Esophagus muscularis mucosa (tissue), 4 donors: ENCODE measurements around the gene CLDN15. TPM values are rescaled to one million over a fixed set of nuclear protein-coding genes. Genes with fewer than 3 reads are reported as not detected.

Experiments used
- DNase-seq: peaks from one replicate; pipeline ENCODE4 v3.0.0-alpha.2; 2017; ENCODE audit errors: extremely low spot score
- H3K27ac ChIP-seq, 4 donors: fragments of 200-600 bp; sonication (generic); replicated peaks in 1 of 4; 1 replicate in 3 of 4; 2 replicates in 1 of 4; pipeline ENCODE4 v1.5.1; 2016 to 2019; ENCODE audit warnings: mild to moderate bottlenecking in 1 of 4
- H3K27me3 ChIP-seq, 4 donors: fragments of 200-600 bp; sonication (generic); one replicate each; pipeline versions ENCODE4 v1.5.1 to v1.6.0; 2016 to 2019
- H3K36me3 ChIP-seq, 4 donors: fragments of 200-600 bp; sonication (generic); one replicate each; pipeline ENCODE4 v1.5.1; 2016 to 2019
- H3K4me1 ChIP-seq, 4 donors: fragments of 200-600 bp; sonication (generic); one replicate each; pipeline ENCODE4 v1.5.1; 2016 to 2019
- H3K4me3 ChIP-seq, 4 donors: fragments of 200-600 bp; sonication (generic); 1 replicate in 2 of 4; 2 replicates in 2 of 4; pipeline ENCODE4 v1.5.1; 2016 to 2019; ENCODE audit warnings: mild to moderate bottlenecking in 4 of 4, moderate library complexity in 1 of 4
- H3K9me3 ChIP-seq, 4 donors: fragments of 200-600 bp; sonication (generic); 1 replicate in 3 of 4; 2 replicates in 1 of 4; pipeline ENCODE4 v1.5.1; 2016 to 2019
- EP300 ChIP-seq: sonication (generic); formaldehyde crosslinking; IDR thresholded peaks from one replicate; pipeline ENCODE4 v1.6.1; 2017; ENCODE audit warnings: antibody characterized with exemption
- POLR2A ChIP-seq: fragments of 450-650 bp; IDR thresholded peaks from one replicate; pipeline ENCODE4 v1.6.1; 2017; ENCODE audit warnings: antibody characterized with exemption, moderate library complexity, mild to moderate bottlenecking, low read depth
- POLR2AphosphoS5 ChIP-seq, 2 donors: sonication (generic); formaldehyde crosslinking; IDR thresholded peaks; one replicate each; pipeline ENCODE4 v1.6.1; 2017; ENCODE audit warnings: antibody characterized with exemption in 2 of 2
- WGBS: methylation state at CpG from one replicate; pipeline ENCODE4 v1.1.5; 2018; 5-methylcytosine and 5-hydroxymethylcytosine counted together
- intact Hi-C: fragments of 100-400 bp; cut with DNase I; formaldehyde crosslinking; loops from one replicate; pipeline ENCODE4 v1.15.1; 2023
- total RNA-seq, 4 donors: library from RNA; depleted of rRNA; stranded (reverse); fragments of >200 nt; gene quantifications; one replicate each; pipeline versions ENCODE4 v1.1.0 to v1.2.1, GENCODE V29; 2016
- TF ChIP-seq, protein P1 (sequence below), 3 experiments: fragments of 200-600 bp in 2 of 3; fragments of 450-650 bp in 1 of 3; sonication (generic) in 2 of 3; IDR thresholded peaks; one replicate each; pipeline ENCODE4 v1.5.1; 2017 to 2019; ENCODE audit warnings: antibody characterized with exemption in 3 of 3, mild to moderate bottlenecking in 2 of 3, moderate library complexity in 1 of 3

Gene CLDN15
- total RNA-seq, 4 donors from 2014 or later = 5.3 to 9.1 (median 6.4) TPM

DNA sequence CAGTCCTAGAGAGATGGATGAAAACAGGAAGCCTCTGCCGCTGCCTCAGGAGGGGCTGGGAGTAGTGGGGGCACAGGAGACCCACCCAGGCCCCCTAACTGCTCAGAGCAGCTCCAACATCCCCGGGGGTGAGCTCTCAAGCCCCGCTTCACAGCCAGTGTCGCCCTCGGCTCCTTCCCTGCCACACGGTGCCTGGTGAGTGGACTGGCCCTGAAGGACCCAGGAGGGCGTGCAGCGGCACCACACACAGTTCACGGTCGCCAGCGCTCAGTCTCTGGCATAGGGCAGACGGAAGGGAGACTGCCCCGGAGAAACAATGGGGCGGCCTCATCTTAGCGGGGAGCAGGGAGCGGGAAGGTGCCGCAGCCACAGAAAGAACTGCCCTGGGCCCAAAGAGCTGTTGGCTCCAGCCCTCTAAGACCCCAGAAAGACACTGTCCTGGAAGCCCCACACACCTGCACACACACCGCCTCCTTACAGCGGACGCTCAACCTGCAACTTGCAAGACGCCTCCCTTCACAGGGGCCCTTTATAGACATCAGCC lies 1.2 kb downstream of the CLDN15 start:
- Histone ChIP-seq H3K4me3 (peak overlapping the region in 2 of 4 donors; percentile 31 to 36), H3K4me1 (peaks cover 54 to 64% (median 62%) of the 10 kb centered on the region in 4 donors), H3K27ac (peak overlapping the region in 2 of 4 donors; percentile 80 to 98), H3K9me3 (no peaks in the 10 kb centered on the region), H3K27me3 (peaks cover 0 to 7% (median 0%) of the 10 kb centered on the region in 4 donors), H3K36me3 (peaks cover 6 to 52% (median 38%) of the 10 kb centered on the region in 4 donors)
- no peak for DNase-seq
- TF ChIP-seq POLR2A (no peak), EP300 (no peak), POLR2AphosphoS5 (IDR thresholded peaks at IDR 0.05) (no peak)
- TF ChIP-seq, protein P1, sequence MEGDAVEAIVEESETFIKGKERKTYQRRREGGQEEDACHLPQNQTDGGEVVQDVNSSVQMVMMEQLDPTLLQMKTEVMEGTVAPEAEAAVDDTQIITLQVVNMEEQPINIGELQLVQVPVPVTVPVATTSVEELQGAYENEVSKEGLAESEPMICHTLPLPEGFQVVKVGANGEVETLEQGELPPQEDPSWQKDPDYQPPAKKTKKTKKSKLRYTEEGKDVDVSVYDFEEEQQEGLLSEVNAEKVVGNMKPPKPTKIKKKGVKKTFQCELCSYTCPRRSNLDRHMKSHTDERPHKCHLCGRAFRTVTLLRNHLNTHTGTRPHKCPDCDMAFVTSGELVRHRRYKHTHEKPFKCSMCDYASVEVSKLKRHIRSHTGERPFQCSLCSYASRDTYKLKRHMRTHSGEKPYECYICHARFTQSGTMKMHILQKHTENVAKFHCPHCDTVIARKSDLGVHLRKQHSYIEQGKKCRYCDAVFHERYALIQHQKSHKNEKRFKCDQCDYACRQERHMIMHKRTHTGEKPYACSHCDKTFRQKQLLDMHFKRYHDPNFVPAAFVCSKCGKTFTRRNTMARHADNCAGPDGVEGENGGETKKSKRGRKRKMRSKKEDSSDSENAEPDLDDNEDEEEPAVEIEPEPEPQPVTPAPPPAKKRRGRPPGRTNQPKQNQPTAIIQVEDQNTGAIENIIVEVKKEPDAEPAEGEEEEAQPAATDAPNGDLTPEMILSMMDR (IDR thresholded peaks at IDR 0.05) = no peak
- WGBS = no CpG with 5 or more reads among the region's 21 CpGs
- intact Hi-C loops = no loop called here

DNA sequence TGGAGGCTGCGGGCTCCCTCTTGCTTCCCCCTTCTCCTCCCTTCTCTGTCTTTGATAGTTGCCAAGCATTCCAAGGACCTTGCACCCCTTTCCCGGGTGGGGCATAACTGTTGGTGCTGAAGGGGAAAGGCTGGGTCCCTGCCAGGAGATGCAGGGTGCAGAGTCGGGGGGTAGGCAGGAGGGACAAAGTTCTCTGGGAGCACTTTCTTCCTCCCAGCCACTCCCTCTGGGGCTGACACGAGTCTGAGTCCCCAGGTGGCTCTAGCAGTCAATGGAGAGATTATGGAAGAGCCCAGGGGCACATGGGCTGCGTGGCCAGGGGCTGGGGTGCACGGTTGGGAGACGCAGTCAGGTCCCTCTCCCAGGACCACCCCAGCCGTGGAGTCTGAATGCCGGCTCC lies 2.1 kb downstream of the CLDN15 start:
- TF ChIP-seq, protein P1 (IDR thresholded peaks at IDR 0.05) = no peak
- no peak for TF ChIP-seq EP300
- TF ChIP-seq POLR2A = no peak
- no peak for TF ChIP-seq POLR2AphosphoS5 (IDR thresholded peaks at IDR 0.05)
- Histone ChIP-seq H3K27ac (no peak overlapping the region), H3K27me3 (peaks cover 0 to 7% (median 0%) of the 10 kb centered on the region in 4 donors), H3K4me1 (peaks cover 48 to 56% (median 55%) of the 10 kb centered on the region in 4 donors), H3K9me3 (no peaks in the 10 kb centered on the region), H3K36me3 (peaks cover 6 to 53% (median 31%) of the 10 kb centered on the region in 4 donors), H3K4me3 (no peak overlapping the region)
- intact Hi-C loops = no loop called here
- DNase-seq = no peak
- WGBS = 83% methylated on average over 8 of the region's 9 CpGs

DNA sequence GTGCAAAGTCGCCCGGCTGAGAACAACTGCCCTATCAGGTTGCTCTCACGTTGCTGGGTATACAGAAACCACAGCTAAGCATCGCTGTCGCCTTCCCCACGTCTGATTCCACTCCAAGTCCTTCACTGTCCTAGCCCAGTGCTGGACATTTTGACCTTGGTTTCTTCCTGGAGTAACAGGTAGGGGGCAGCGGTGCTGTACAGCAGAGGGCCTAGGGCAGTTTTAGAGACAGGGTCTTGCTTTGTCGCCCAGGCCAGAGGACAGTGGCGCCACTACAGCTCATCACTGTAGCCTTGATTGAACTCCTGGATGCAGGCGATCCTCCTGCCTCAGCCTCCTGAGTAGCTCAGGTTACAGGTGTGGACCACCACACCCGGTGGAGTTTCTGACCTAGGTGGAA lies 2.6 kb downstream of the CLDN15 start:
- WGBS = 75% methylated on average over 10 of the region's 11 CpGs
- Histone ChIP-seq H3K9me3 (no peaks in the 10 kb centered on the region), H3K4me1 (peaks cover 44 to 55% (median 51%) of the 10 kb centered on the region in 4 donors)

DNA sequence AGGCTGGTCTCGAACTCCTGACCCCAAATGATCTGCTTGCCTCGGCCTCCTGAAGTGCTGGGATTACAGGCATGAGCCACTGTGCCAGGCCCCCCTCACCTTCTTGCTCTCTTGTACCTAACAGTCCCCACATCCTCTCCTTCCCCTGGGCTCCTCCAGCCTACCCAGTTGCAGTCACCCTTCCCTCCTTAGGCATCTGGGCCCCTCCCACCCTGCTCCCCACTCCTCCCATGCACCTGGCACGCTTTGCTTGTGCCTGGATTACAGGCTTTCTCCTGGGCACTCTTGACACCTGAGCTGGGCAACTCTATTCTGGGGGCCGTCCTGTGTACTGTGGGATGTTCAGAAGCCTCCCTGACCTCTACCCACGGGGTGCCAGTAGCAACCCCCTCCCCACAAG lies 3.0 kb downstream of the CLDN15 start:
- TF ChIP-seq, protein P1 (IDR thresholded peaks at IDR 0.05) = no peak
- intact Hi-C loops = no loop called here
- H3K4me3 ChIP-seq = no peak overlapping the region
- 87% methylated on average over 5 of the region's 5 CpGs for WGBS
- H3K4me1 ChIP-seq = peaks cover 39 to 52% (median 46%) of the 10 kb centered on the region in 4 donors
- no peak for DNase-seq
- H3K27me3 ChIP-seq = peaks cover 0 to 7% (median 0%) of the 10 kb centered on the region in 4 donors
- H3K27ac ChIP-seq = no peak overlapping the region
- peaks cover 1 to 44% (median 26%) of the 10 kb centered on the region in 4 donors for H3K36me3 ChIP-seq
- H3K9me3 ChIP-seq = no peaks in the 10 kb centered on the region

More for the DNA sequence above, 2.6 kb downstream of the CLDN15 start:
- Histone ChIP-seq H3K27me3 (peaks cover 0 to 7% (median 0%) of the 10 kb centered on the region in 4 donors), H3K27ac (no peak overlapping the region), H3K4me3 (no peak overlapping the region), H3K36me3 (peaks cover 6 to 49% (median 27%) of the 10 kb centered on the region in 4 donors)
- TF ChIP-seq, protein P1 (IDR thresholded peaks at IDR 0.05) = peak in 2 of 3 experiments; percentile 6 to 24
- TF ChIP-seq EP300 = no peak
- no peak for DNase-seq
- intact Hi-C loops = no loop called here
